ENCODE measurements around the gene DLGAP1. TPM values are rescaled to one million over a fixed set of nuclear protein-coding genes. Genes with fewer than 3 reads are reported as not detected.
"Not testable (repeated sequence)": the region's sequence is repeated elsewhere in the genome, so short reads cannot be mapped to it uniquely, and the experiment has no call there.

The DLGAP1 gene
- 0.63 TPM in 1 of 2 replicates, not detected in the other for total RNA-seq

- H3K4me3 ChIP-seq (ENCODE audit: low read depth, low read length), result peak within 1 kb of the TSS; percentile 29
- TF ChIP-seq CTCF (conservative IDR thresholded peaks at IDR 0.05; ENCODE audit: low read depth, low read length), result no peak
- DNase-seq (ENCODE audit: low read depth), result no peak
These were observed at the start of gene DLGAP1 for GRCh38 chr18:4455113-4455811. DLGAP1 (minus strand) TSS chr18:4455307.

- H3K4me3 ChIP-seq (ENCODE audit: low read depth, low read length); DNase-seq (ENCODE audit: low read depth): not testable (repeated sequence)
These were observed 39.7 kb upstream of the DLGAP1 start for GRCh38 chr18:4494703-4495284.

GRCh38 chr18:4468511-4468910 is 13.4 kb upstream of the DLGAP1 start:
- no peak for DNase-seq (ENCODE audit: low read depth)
- no peak for TF ChIP-seq CTCF (conservative IDR thresholded peaks at IDR 0.05; ENCODE audit: low read depth, low read length)
- no peak overlapping the region for H3K4me3 ChIP-seq (ENCODE audit: low read depth, low read length)

GRCh38 chr18:4454537-4455112 is 482 bp downstream of the DLGAP1 start:
- H3K4me3 ChIP-seq (ENCODE audit: low read depth, low read length), result peak overlapping the region; percentile 29
- DNase-seq (ENCODE audit: low read depth), result no peak
- no peak for TF ChIP-seq CTCF (conservative IDR thresholded peaks at IDR 0.05; ENCODE audit: low read depth, low read length)

GRCh38 chr18:4453874-4454536 is 1.1 kb downstream of the DLGAP1 start:
- H3K4me3 ChIP-seq (ENCODE audit: low read depth, low read length), result no peak overlapping the region
- no peak for DNase-seq (ENCODE audit: low read depth)
- TF ChIP-seq CTCF (conservative IDR thresholded peaks at IDR 0.05; ENCODE audit: low read depth, low read length), result no peak

- no peak overlapping the region for H3K4me3 ChIP-seq (ENCODE audit: low read depth, low read length)
- TF ChIP-seq CTCF (conservative IDR thresholded peaks at IDR 0.05; ENCODE audit: low read depth, low read length), result no peak
These were observed 1.6 kb downstream of the DLGAP1 start for GRCh38 chr18:4453567-4453873.

GRCh38 chr18:4450065-4450658 is 4.9 kb downstream of the DLGAP1 start:
- no peak overlapping the region for H3K4me3 ChIP-seq (ENCODE audit: low read depth, low read length)
- DNase-seq (ENCODE audit: low read depth), result no peak
- no peak for TF ChIP-seq CTCF (conservative IDR thresholded peaks at IDR 0.05; ENCODE audit: low read depth, low read length)

More at GRCh38 chr18:4453567-4453873, 1.6 kb downstream of the DLGAP1 start:
- DNase-seq (ENCODE audit: low read depth), result no peak
